GM20000 (cell line): ENCODE data around the gene SLC4A7.
A peak's percentile ranks its signal among the peaks of the same experiment; 100 is the strongest.

Source experiments
- DNase-seq: peaks from one replicate; pipeline ENCODE4 v3.0.0; 2012; ENCODE audit warnings: low spot score
- CTCF ChIP-seq: IDR thresholded peaks from 2 replicates; pipeline ENCODE4 v1.5.1; 2012; ENCODE audit warnings: mild to moderate bottlenecking, control low read depth; ENCODE audit errors: extremely low read depth, missing control alignments

SLC4A7 gene

GRCh38 chr3:27357665-27358258 lies 126.4 kb downstream of the SLC4A7 start:
- TF ChIP-seq CTCF = peak; percentile 51
- DNase-seq = peak; percentile 64

- DNase-seq = no peak
- no peak for TF ChIP-seq CTCF
Measured at GRCh38 chr3:27356976-27357375, 127.2 kb downstream of the SLC4A7 start.

- no peak for TF ChIP-seq CTCF
- no peak for DNase-seq
Measured at GRCh38 chr3:27354588-27355203, 129.5 kb downstream of the SLC4A7 start.

GRCh38 chr3:27354161-27354560 lies 130.0 kb downstream of the SLC4A7 start:
- TF ChIP-seq CTCF = no peak
- DNase-seq = no peak

- DNase-seq = no peak
- TF ChIP-seq CTCF = no peak
Measured at GRCh38 chr3:27353221-27353620, 131.0 kb downstream of the SLC4A7 start.

GRCh38 chr3:27352047-27352446 lies 132.1 kb downstream of the SLC4A7 start:
- TF ChIP-seq CTCF = no peak

GRCh38 chr3:27349832-27350231 lies 134.4 kb downstream of the SLC4A7 start:
- no peak for DNase-seq
- TF ChIP-seq CTCF = no peak

More at GRCh38 chr3:27352047-27352446, 132.1 kb downstream of the SLC4A7 start:
- DNase-seq = no peak
